GM18511 (cell line): ENCODE results near the gene TGM5.
"Not testable (repeated sequence)": the region's sequence is repeated elsewhere in the genome, so short reads cannot be mapped to it uniquely, and the experiment has no call there.

ENCODE experiments used
- ATAC-seq: cut with Tn5 transposase; IDR thresholded peaks from one replicate; pipeline ENCODE4 v1.9.1; 2021; ENCODE audit warnings: mild to moderate bottlenecking, moderate library complexity; ENCODE audit not compliant: unreplicated experiment

Gene TGM5

DNA sequence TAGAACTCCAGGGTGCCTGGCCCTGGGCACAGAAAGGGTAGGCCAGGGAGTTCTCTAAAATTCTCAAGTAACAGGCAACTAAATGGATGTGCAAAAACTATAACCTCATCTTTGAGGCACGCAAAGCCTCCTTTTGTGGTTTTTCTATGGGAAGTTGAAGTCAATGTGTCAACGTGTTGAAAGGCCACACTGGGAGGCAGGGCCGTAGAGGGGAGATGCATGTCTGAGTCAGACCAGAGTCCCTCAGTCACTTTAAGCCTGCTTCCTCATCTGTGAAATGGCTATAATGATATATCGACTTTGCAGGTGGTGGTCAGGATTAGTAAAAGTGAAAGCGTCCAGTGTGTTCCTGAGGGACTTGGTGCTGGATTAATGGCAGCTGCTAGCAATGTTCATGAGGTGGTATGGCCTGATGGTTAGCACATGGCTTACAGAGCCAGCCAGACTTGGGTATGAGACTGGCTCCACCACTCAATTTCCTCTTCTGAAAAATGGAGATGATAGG is 17.0 kb downstream of the TGM5 start:
- peak; percentile 51 for ATAC-seq

DNA sequence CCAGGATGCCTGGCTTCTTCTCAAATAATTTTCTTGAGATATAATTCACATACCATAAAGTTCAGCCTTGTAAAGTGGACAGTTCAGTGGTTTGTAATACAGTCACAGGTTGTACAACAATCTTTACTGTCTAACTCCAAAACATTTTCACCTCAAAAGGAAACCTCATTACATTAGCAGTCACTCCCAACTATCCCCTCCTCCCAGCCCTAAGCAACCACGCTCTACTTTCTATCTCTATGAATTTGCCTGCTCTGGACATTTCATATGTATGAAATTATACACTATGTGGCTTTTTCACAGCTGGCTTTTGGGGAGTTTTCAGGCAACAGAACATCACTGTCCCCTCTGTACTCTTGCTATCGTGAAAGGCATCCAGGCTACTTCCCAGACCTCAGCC is 17.5 kb downstream of the TGM5 start:
- ATAC-seq, result peak; percentile 18

DNA sequence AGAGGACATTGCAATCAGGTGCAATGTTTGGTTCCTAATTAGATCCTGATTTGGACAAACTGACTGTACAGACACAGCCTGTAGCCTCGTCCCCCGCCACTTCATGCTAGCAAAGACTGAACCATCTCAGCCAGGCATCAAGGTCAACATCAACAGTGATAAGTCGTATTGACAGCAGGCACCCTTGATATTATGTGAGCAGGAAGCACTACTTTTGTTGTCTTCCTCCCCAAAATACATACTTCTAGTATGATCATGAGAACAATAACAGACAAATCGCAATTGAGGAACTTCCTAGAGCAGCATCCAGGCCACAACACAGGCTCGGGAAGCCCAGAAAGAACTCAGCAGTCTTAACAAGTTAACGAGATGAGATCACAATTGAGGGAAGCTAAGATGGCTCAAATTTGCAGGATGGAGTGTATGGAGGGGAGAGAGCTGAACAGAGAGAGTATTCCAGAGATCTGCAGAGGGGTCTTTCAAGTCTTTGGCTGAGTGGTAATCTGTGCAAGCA is 20.4 kb downstream of the TGM5 start:
- no peak for ATAC-seq

DNA sequence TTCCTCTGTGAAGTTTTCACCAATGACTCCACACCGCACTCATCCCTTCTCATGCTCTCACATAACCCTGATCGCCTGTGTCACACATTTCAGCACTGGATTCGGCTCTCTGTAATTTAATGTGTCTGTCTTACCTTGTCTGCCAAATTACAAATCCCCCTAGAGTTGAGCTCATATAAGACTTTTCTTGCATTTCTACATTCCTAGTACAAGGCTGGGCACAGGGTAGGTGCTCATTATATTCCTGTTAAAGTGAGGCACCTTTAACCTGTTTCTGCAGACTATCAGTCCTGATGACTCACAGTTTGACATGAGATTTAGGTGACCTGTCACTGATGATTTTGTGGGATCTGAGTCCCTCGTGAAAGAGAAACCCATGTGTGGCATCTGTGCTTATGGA is 22.6 kb downstream of the TGM5 start:
- ATAC-seq, result no peak

DNA sequence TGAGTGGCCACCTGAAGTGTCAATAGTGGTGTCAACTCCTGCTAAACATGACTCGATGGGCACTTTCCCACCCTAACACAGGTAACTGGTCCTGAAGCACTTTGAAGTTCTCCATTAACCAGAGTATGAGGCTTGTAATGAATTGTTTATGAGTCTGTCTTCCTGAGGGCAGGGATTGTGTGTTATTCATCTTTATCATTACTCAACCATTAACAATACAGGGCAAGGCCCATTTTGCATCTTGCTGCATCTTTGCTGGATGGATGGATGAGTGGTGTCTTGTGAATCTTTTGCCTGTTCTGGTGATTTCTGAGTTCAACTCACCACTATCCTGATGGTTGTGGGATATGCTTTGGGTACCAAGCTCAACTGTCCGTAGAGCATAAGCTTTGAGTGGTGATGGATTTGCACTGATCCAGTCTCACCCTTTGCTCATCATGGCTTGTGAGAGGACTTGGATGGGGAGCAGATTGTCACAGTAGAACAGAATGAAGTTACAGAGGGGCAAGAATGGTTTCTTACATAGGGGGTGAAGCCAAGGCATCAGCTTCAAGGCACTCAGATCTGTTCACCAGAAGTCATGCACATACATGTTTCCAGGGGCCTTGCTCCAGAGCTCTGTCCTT is 23.6 kb downstream of the TGM5 start:
- no peak for ATAC-seq

DNA sequence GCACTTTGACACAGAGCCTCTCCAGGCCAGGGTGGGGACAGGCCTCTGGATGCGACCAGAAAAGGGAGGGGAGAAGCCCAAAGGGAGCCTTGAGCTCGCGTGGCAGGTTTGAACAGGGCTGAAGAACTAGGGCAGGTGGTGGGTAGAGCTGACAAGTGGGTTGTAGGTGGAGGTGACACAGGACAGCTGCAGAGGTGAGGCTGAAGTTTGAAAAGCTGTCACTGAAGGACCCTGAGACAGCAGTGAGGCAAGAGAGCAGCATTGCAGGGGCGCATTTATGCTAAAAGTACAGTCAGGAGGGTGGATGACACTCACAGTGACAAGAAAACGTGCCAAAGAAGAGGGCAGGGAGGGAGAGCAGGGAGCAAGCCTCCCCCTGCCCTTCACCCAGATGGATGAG is 24.1 kb downstream of the TGM5 start:
- no peak for ATAC-seq

DNA sequence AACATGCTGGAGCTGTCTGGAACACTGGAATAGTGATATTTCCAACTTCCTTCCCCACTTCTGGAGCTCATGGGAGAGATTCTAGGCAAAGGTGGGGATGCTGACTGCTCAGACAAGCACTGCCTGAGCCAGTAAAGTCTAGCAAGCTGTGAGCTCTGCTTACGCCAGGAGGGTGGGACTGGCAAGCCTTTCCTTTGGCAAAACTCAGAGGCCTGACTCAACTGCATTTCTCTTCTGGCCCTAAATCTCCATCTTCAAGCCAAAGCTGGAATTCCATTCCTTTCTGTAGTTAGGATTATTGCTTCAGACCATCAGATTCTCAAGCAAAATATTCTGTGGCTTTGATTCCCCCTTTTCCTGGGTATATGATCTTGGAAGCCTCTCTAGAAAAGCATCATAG is 25.6 kb downstream of the TGM5 start:
- ATAC-seq, result no peak

DNA sequence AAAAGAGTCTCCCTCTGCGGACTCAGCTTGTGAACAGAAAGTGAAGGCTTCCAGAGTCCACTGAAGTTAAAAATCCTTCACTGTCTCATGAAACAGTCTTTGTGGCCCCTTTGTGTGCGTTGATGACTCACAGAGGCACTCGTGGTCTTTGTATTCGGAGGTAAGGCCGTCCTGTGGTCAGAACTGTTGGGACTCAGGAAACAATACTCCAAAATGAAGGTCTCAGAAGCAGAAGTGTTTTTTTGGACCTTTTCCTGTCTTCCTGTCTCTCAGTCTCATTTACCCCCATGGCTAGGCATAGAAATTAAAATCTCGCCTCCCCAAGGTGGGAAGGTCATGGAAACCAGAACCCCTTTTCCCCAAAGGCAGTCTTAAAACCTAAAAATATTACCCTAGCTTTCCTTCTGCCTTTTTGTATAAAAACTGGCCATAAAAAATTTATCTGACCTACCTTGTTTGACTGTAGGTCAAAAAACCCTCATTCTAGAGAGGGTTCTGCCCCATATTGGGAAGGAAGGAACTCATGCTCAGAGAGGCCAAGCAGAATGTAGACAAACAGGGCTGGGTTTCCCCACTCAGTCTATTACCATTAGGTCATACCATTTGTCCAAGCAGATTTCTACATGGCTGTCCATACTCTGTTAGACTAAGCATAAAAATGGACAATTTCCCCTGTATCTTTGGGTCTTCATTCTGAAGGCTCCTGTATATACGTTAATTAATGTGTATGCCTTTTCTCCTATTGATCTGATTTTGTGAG is 26.8 kb downstream of the TGM5 start:
- no peak for ATAC-seq

DNA sequence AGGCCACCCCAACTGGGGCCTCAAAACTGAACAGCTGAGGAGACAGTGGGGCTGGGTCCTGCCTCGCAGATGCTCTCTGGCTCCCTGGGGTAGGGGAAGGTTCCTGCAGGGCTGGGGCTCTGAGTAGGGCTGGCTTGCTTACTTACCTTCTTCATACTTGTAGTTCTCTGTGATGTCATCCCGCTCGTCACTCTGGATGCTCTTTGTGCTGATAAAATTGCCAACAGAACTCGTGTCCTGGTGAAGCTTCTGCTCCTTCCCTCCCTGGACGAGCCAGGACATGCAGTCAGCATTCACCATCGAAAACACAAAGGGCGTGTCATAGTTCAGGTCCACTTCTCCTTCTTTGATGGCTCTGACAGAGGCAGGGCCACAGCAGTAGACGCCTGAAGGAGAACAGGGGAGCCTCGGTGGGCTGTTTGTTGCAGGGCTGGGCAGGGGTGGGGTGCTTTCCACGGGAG is 28.0 kb downstream of the TGM5 start:
- no peak for ATAC-seq

DNA sequence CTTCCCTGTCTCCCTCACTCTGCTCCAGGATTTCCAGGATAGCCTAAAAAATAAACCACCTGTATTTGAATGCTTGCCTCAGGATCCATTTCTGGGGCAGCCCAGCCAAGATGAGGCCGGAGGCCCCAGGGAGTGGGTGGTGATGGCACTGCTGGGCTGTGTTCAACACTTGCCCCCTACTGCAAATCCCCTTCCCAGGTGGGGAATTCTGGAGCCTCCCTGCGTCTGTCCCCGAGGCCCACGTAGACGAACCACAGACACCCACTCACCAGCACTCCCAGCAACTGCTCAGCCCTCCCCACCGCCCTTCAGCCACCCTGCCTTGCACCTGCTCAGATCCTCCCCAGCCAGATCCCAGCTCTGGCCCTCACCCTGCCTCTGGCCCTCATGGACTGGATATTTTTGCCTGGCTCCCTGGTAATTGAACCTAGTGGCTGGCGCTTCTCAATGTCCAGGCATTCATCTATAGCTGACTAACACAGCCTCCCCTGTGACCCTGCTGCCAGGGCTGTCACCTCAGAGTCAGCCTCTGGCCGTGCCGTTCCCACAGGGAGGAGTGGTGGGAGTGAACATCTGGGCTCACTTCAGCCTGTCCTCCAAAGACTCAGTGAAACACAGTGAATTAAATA is 28.8 kb downstream of the TGM5 start:
- no peak for ATAC-seq

DNA sequence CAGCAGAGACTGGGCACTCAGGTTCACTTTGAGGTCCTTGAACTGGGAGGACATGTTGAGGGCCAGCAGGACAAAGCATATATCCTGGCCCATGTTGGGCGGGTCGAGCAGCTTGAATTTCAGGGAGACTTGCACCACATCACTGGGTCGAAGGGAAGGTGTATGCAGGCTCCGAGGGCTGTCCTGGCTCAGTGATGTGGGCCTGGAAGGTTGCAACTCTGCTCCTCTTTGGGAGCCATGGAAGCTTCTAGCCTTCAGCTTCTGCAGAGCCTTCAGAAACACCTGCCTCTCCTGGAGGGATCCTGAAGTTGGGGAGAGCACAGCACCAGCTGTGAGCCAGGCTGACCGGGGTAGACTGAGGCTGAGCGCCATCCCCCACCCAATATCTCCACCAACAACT is 31.2 kb downstream of the TGM5 start:
- ATAC-seq, result no peak

DNA sequence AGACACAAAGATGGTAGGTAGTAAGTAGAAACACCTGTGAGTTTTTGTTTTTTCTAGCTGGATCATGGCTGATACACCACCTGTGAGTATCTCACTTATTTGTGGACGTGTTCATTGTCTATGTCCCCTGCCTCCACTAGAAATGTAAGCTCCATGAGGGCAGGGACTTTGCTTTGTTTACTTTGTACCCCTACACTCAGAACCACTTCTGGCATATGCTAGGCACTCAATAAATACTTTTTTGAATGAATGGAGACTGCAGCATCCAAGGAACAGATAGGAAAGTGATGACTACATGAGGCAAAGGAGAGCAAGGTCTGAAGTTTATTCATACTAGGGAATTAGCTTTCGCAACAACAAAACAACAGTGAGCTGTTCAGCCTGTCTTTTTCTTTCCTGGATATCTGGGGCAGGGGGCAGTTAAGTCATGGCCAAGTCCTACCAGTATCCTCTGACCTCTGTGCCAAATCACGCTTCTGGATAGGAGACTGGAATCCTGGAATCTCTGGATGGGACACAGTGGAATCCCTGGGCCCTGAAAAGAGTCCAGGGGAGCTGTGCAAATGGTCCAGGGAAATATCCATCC is 34.3 kb downstream of the TGM5 start:
- ATAC-seq, result no peak

DNA sequence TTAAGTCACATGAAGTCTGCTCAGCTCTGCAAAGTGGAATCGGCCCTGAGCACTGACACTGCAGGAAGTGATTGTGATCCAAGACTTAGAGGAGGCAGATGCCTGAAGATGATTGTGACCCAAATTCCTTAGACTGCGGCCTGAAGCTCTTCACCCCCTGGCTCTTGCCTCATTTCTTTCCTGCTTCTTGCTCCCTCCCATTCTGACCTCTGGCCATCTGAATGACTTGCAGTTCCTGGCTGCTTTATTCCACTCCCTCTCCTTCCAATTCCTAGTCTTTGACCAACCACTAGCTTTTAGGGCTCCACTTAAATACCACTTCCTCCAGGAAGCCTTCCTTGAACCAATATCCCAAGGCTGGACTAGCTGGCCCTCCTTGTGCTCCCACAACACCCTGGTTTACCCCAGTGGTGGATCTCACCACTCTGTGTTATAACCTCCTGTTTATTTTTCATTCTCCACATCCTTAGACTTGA is 36.0 kb downstream of the TGM5 start:
- ATAC-seq, result no peak

DNA sequence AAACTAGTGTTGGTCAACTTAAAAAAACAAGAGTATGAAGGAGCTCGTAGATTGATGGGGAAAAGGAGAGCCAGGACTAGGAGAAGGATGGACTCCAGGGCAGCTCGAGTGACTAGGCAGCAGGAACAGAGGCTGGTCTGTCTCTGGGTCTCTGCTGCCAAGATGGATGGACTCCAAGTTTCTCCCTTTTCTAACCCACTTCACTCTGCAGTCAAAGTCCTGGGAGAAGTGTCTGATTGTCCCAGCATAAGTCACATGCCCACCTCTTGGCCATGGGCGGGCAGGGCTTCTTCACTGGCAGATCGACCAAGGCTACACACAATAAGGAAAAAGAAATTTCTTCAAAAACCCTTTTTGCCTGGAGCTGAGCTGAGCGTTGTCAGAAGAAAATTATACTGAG is 36.8 kb downstream of the TGM5 start:
- no peak for ATAC-seq

DNA sequence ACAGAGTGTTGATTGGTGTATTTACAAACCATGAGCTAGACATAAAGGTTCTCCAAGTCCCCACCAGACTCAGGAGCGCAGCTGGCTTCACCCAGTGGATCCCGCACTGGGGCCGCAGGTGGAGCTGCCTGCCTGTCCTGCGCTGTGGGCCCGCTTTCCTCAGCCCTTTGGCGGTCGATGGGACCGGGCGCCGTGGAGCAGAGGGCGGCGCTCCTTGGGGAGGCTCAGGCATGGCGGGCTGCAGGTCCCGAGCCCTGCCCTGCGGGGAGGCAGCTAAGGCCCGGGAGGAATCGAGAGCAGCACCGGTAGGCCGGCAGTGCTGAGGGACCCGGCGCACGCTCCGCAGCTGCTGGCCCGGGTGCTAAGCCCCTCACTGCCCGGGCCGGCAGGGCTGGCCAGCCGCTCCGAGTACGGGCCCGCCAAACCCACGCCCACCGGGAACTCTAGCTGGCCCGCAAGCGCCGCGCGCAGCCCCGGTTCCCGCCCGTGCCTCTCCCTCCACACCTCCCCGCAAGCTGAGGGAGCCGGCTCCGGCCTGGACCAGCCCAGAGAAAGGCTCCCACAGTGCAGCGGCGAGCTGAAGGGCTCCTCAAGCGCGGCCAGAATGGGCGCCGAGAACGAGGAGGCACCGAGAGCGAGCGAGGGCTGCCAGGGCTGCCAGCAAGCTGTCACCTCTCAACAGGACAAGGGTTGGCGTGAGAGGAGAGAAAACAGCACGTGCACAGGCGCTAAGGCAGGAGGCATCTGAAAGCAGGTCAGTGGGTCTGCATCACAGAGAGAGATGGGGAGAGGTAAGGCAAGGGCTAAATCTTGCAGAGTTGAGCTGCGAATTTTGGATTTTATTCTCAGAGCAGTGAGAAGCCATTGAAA is 40.1 kb downstream of the TGM5 start:
- no peak for ATAC-seq

DNA sequence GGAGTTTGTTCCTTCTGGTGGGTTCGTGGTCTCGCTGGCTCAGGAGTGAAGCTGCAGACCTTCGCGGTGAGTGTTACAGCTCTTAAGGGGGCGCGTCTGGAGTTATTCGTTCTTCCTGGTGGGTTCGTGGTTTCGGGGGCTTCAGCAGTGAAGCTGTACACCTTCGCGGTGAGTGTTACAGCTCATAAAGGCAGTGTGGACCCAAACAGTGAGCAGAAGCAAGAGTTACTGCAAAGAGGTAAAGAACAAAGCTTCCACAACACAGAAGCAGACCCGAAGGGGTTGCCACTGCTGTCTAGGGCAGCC is 40.8 kb downstream of the TGM5 start:
- ATAC-seq, result not testable (repeated sequence)

DNA sequence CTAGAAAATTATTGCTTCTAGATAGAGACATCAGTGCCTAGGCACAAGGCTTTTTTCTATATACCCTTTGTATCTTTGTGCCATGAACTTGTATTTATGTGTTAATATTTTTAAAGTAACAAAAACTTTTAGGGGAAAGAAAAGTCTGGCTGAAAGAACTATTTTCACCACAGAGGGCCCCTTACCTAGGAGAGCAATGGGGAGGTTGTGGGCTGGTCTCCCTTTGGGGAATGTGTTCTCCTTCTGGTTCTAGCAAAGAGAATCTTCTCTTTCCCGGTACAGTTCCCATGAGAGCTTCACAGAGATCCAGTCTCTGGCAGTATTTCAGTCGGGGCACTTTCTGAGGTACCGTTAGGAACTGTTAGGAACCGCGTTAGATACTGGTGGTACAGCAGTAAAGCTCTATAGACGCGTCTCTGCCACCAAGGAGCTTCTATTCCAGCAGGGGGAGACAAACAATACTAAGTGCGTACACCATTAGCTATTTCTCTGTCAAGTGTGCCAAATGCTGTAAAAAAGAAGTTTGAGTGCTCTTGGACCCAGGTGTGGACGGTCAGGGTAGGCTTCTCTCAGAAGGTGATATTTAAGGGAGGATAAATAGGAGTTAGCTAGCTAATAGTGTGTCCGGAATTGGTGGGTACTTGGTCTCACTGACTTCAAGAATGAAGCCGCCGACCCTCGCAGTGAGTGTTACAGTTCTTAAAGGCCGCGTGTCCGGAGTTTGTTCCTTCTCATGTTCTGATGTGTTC is 41.4 kb downstream of the TGM5 start:
- ATAC-seq, result no peak

DNA sequence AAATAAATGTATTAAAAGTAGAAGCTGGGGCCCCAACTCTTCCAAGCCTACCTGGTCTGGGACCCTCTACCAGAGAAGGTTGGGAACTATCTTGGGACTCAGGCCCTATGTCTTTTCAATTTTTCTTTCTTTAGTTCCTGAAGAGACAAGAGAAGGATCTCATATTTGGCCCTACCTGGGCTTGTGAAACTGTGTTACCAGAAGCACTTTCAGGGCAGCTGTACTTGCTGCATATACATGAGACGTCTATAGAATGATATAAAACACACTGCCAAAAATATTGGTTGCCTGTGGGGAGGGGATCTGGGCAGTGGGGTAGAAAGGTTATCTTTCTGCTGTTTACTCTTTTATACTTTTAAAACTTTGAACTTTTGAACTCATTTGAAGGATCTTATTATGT is 45.3 kb downstream of the TGM5 start:
- no peak for ATAC-seq

DNA sequence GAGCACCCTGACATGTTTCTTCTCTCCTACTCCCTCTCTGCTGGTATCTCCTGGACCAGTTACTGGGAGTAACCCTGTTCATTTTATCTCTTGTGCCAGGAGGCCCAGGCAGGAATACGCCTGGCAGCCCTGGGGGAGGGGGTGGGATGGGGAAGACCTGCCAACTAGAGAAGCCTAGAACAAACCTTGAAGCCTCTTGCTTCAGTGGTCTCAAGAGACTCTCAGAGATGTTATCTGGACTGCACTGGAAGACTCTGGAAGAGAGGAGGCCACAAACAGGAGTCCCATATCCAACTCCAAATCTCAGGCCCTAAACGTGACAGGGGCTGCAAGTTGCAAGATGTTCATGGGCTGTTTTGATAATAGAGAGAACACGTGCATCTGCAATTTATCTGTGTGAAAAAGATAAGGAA is 45.7 kb downstream of the TGM5 start, which contains the start of gene EPB42:
Gene EPB42, minus strand, starts transcription at position 28 of the 413 bp plus-strand sequence. CDS start 193 bp downstream, outside the sequence.
- ATAC-seq, result no peak
